Lower lobe of right lung (tissue), 2 donors: ENCODE results near the gene CFAP46. TPM values are rescaled to one million over a fixed set of nuclear protein-coding genes. Genes with fewer than 3 reads are reported as not detected.
"Not testable (repeated sequence)": the region's sequence is repeated elsewhere in the genome, so short reads cannot be mapped to it uniquely, and the experiment has no call there.

Source experiments
- ATAC-seq, 2 donors: fragments of 200-7000 bp; cut with Tn5 transposase; one replicate each; pipeline ENCODE4 v1.9.1; 2020 to 2022; ENCODE audit warnings: mild to moderate bottlenecking in 2 of 2, moderate library complexity in 2 of 2
- DNase-seq: peaks from one replicate; pipeline ENCODE4 v3.0.0-alpha.2; 2020
- H3K27ac ChIP-seq: fragments of 200-600 bp; one replicate; pipeline ENCODE4 v1.8.0; 2022
- H3K27me3 ChIP-seq: fragments of 200-600 bp; one replicate; pipeline ENCODE4 v1.8.0; 2022; ENCODE audit warnings: low read depth
- H3K36me3 ChIP-seq: fragments of 200-600 bp; one replicate; pipeline ENCODE4 v1.8.0; 2022; ENCODE audit warnings: mild to moderate bottlenecking
- H3K4me1 ChIP-seq: fragments of 200-600 bp; one replicate; pipeline ENCODE4 v1.8.0; 2022
- H3K4me3 ChIP-seq: fragments of 200-600 bp; one replicate; pipeline ENCODE4 v1.8.0; 2022; ENCODE audit warnings: mild to moderate bottlenecking
- H3K9me3 ChIP-seq: fragments of 200-600 bp; one replicate; pipeline ENCODE4 v1.8.0; 2022
- CTCF ChIP-seq: fragments of 200-600 bp; IDR thresholded peaks from one replicate; pipeline ENCODE4 v1.8.0; 2022; ENCODE audit warnings: antibody characterized with exemption, mild to moderate bottlenecking
- intact Hi-C: fragments of 100-400 bp; cut with DNase I; formaldehyde crosslinking; loops from one replicate; pipeline ENCODE4 v1.11.0; 2022
- total RNA-seq: library from RNA; stranded (reverse); fragmentation: NEBNext Ultra II Directional; extraction: Animal tissue kit (Norgen Biotek cat#: 25700); gene quantifications from one replicate; pipeline ENCODE4 v1.2.1, GENCODE V29; 2021
- donor health status: DM: no; HTN: yes; CAD: no; lungs with severe emphysema.

CFAP46 gene
- total RNA-seq, 1 donor from 2014 or later = 9.0 TPM

GRCh38 chr10:132889556-132889955, 52.8 kb downstream of the CFAP46 start:
- Histone ChIP-seq H3K27me3 (peaks cover 38% of the 10 kb centered on the region), H3K4me1 (no peaks in the 10 kb centered on the region), H3K27ac (no peak overlapping the region), H3K36me3 (no peaks in the 10 kb centered on the region), H3K9me3 (no peaks in the 10 kb centered on the region), H3K4me3 (no peak overlapping the region)
- ATAC-seq = no peak
- DNase-seq = no peak
- TF ChIP-seq CTCF = no peak
- intact Hi-C loops = no loop called here

- DNase-seq = no peak
Measured at GRCh38 chr10:132888898-132889490, 53.4 kb downstream of the CFAP46 start.

GRCh38 chr10:132888446-132888845, 53.9 kb downstream of the CFAP46 start:
- H3K4me1 ChIP-seq, H3K9me3 ChIP-seq, intact Hi-C loops, ATAC-seq, H3K36me3 ChIP-seq, H3K4me3 ChIP-seq, H3K27ac ChIP-seq, DNase-seq: not testable (repeated sequence)
- H3K27me3 ChIP-seq = peaks cover 33% of the 10 kb centered on the region

More at GRCh38 chr10:132888898-132889490, 53.4 kb downstream of the CFAP46 start:
- H3K27ac ChIP-seq = no peak overlapping the region
- no peaks in the 10 kb centered on the region for H3K9me3 ChIP-seq
- H3K27me3 ChIP-seq = peaks cover 38% of the 10 kb centered on the region
- no peak for TF ChIP-seq CTCF
- no peaks in the 10 kb centered on the region for H3K36me3 ChIP-seq
- no peak for ATAC-seq
- no peaks in the 10 kb centered on the region for H3K4me1 ChIP-seq
- no peak overlapping the region for H3K4me3 ChIP-seq
- intact Hi-C loops = no loop called here

- H3K36me3 ChIP-seq = no peaks in the 10 kb centered on the region
- ATAC-seq (peak in 1 of 2 donors; percentile 16), DNase-seq (peak; percentile 42)
- no peak for TF ChIP-seq CTCF
- H3K4me1 ChIP-seq = no peaks in the 10 kb centered on the region
- peaks cover 17% of the 10 kb centered on the region for H3K27me3 ChIP-seq
- H3K4me3 ChIP-seq = no peak overlapping the region
- no peak overlapping the region for H3K27ac ChIP-seq
- intact Hi-C loops = no loop called here
- no peaks in the 10 kb centered on the region for H3K9me3 ChIP-seq
Measured at GRCh38 chr10:132886211-132887099, 55.9 kb downstream of the CFAP46 start.

- Histone ChIP-seq H3K27ac (no peak overlapping the region), H3K36me3 (no peaks in the 10 kb centered on the region), H3K27me3 (peaks cover 10% of the 10 kb centered on the region), H3K9me3 (no peaks in the 10 kb centered on the region), H3K4me1 (no peaks in the 10 kb centered on the region), H3K4me3 (no peak overlapping the region)
- intact Hi-C loops = no loop called here
- ATAC-seq = no peak
- peak; percentile 37 for DNase-seq
- no peak for TF ChIP-seq CTCF
Measured at GRCh38 chr10:132885451-132886210, 56.7 kb downstream of the CFAP46 start.
